GM18520 (cell line): ENCODE data around the gene ALK.

Source experiments
- ATAC-seq: cut with Tn5 transposase; IDR thresholded peaks from one replicate; pipeline ENCODE4 v1.9.1; 2021; ENCODE audit not compliant: unreplicated experiment

The ALK gene

DNA sequence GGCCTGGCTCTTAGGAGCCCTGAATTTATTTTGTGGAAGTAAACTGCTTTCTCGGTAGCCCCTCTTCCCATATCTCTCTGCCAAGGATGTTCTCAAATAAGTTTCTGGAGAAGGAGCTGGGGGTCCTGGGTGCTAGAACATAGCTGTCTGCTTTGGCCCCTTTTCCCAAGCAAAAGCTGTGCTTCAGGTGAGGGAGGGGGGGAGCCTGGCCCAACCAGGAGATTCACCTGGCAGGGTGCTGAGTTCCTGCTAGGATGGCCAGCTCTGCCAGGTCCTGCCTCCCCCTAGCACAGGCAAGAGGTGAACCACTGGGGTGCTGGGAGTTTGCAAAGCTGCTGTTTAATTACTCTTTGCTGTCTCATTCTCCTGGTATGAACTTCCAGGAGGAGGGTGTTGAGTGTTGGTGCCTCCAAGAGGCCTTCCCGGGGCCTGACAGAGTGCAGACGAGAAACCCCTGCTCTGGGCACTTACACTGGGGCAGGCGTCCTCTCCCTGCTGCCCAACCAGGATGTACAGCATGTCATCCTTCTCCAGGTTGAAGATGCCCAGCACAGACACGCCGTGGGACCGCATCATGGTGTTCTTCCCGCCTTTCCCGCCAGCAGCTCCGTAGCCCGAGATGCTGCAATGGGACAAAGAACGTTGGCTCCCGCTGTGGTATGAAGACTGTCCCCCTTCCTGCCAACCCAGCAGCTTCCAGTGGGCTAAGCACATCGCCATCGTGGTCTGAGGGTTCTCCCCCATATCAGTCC lies 682.0 kb downstream of the ALK start:
- ATAC-seq = no peak

- ATAC-seq = no peak
Observed at GRCh38 chr2:29238497-29238896, 682.9 kb downstream of the ALK start.

DNA sequence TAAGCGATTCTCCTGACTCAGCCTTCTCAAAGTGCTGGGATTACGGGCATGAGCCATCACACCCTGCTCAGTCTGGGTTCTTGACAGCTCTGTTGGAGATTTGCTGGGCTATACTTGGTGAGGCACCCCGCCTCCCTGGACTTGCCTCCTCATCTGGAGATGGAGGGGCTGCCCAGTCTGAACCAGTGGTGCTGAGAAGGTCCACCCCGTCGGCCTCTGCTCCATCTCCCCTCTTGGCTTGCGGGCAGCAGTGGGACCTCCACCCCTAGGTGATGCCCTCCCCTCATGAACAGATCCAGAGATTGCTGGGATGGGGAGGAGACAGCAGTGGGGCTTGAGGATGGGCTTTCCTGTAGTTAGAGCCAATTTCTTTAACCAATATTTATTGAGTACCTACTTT lies 685.3 kb downstream of the ALK start:
- no peak for ATAC-seq

- no peak for ATAC-seq
Observed at GRCh38 chr2:29235411-29235810, 686.0 kb downstream of the ALK start.

DNA sequence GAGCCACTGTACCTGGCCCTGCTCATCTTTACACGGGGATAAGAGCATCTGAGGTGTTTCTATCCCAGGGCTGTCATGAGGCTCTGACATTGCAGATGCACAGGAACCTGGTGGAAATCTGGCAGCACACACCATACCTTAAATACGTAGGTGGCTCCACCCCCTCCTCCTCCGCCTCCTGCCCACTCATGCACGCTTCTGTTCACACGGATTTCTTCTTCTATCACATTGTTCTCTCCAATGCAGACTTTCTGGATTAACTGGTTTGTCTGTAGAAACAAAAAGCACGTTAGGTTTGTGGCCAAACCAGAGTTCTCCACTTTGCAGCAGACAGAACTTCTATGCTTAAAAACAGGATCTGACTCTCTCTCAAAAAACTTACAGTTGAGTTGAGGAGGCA lies 688.0 kb downstream of the ALK start:
- ATAC-seq = no peak

DNA sequence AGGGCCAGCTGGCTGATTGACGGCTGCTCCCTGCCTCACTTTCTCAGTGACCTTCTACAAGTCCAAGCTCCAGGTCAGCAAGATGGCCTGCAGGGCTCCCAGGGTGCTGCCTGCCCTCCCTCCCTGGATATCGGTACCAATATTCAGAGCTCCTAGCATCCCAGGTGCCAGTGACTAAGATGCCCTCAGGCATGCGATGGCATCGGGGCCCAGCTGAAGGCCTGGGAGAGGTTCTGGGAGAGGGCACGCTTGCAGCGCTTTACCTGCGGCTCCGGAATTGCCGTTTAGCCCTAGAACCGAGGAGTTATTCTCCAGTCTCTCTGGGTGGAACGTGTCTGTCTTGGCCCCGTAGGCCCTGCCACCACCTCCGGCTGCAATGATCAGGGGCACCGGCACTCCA lies 689.3 kb downstream of the ALK start:
- no peak for ATAC-seq

DNA sequence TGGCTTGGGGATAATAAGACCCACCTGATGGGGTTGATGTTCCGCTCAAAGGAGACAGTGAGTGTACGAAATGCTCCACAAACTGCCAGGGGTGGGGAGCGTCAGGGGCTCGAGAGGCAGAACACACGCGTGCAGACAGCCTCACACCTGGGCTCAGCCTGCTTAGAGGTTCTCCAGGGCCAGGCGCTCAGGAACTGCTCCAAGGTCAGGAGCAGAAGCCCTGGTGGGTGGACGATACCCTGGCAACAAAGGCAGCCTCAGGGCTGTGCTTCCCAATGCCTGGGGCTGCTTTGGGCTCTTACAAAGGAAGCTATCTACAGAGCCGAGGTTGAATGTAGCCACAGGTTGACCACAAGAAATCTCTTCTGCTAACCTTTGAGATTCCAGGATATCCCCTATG lies 691.7 kb downstream of the ALK start:
- no peak for ATAC-seq

DNA sequence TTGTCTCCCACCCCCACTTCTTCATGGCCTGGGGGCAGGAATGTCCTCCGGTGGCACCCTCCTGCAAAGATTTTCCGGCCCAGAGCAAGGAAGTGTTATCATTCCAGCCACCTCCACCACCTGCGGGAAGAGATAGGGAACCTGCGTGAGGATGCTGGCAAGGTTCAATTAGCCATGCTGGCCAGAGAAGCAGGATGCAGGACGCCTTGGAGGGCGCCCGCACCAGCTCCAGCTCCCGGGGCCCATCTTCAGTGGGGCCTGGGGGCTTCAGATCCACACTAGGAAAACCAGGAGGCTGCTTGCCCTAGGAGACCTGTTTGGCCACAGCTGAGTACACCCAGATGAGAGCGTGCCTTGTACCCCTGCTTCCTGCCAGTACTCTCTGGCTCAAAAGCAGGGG lies 692.4 kb downstream of the ALK start:
- ATAC-seq = no peak

- ATAC-seq = no peak
Observed at GRCh38 chr2:29227935-29228675, 693.3 kb downstream of the ALK start.

DNA sequence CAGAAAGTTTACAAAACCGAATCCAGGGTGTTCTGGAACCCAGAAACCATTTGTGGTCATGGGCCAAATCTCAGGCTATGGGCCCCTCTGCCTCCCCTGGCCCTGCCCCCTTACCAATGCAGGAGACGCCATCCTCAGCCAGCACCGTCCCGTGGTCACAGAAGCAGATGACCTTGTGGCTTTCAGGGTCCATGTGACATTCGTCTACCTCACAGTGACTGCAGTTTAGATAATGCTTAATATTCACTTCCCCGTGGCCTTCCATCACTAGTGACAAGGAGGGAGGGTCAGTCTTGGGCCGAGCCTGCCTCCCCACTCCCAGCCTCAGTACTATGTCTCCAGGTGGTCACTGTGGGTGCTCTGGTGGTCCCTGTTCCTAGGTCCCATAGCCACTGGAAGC lies 694.6 kb downstream of the ALK start:
- no peak for ATAC-seq

GRCh38 chr2:29226375-29226774 lies 695.0 kb downstream of the ALK start:
- ATAC-seq = no peak

DNA sequence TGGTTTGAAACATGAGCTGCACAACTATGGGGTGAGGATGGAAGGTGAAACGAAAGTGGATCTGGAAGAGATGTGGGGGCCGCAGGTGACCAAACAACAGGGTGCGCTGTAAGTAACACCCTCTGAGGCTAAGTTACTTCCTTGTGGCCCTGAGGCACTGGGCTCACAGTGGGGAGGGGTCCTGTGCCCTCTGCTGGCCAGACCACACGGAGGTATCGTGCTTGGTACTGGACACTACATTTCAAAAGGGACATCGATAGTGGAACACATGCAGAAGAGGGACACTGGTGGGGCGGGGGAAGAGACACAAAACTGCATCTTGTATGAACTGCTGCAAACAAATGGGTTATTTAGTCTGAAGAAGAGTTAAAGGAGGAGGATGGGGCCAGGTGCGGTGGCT lies 695.6 kb downstream of the ALK start:
- no peak for ATAC-seq

GRCh38 chr2:29224693-29225551 lies 696.5 kb downstream of the ALK start:
- ATAC-seq = no peak

GRCh38 chr2:29223851-29224692 lies 697.3 kb downstream of the ALK start:
- no peak for ATAC-seq

- ATAC-seq = no peak
Observed at GRCh38 chr2:29223257-29223656, 698.1 kb downstream of the ALK start.

DNA sequence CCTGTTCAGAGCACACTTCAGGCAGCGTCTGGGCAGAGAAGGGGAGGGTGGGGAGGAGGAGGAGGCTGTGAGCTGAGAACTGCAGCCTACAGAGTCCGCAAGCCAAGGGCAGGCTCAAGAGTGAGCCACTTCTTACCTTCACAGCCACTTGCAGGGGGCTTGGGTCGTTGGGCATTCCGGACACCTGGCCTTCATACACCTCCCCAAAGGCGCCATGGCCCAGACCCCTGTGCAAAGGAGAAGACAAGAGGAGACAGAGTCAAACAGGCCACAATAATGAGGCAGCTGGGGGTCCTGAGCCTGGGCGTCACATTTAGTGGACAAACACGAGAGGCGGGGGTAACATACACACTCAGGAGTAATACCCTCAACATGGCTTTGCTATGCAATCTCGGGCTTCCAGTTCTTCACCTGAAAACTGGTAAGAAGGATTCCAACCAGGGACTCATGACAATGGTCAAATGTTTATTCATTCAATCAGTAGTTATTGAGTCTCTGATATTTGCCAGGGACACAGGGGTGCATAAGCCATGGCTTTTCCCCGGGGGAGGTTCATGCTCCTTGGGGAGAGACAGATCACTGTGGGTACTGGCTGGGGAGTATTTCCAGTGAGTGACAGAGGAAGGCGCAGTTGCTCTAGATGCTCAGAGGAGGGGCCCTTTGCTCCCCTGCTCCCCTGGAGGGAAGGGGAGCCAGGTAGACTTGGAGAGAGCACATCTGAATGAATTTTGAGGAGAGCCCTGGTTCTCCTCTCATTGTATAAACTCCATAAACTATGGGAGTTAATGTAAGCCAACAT lies 698.8 kb downstream of the ALK start:
- no peak for ATAC-seq

GRCh38 chr2:29220506-29221270 lies 700.7 kb downstream of the ALK start:
- ATAC-seq = no peak

- ATAC-seq = no peak
Observed at GRCh38 chr2:29219374-29219773, 702.0 kb downstream of the ALK start.

DNA sequence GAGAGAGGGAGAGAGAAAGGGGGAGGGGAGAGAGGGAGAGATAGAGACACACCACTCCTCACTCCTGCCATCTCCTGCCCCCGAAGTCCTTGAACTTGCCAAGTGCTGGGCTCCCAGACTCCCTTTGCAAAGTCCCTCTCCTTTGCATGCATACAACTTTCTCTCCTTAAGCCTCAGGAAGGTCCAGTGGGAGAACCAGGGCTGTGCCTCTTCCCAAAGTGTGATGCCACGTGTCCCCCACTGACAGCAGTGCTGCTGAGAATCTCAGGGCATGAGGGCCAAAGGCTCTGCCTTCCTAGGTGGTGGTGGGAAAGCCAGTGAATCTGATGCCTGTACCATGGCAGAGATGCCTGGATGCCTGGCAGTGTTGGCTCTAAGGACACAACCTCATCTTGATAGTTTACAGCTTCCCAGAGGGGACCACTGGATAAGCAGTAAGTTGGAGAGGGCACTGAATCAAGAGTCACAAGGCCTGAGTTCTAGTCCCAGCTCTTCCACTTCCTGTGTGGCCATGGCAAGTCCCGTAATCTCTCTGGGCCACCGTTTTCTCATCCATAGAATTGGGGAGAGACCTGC lies 702.7 kb downstream of the ALK start:
- ATAC-seq = no peak
